GM18867 (cell line): ENCODE measurements around the gene CHSY1.

ENCODE experiments used
- ATAC-seq: cut with Tn5 transposase; IDR thresholded peaks from one replicate; pipeline ENCODE4 v1.9.1; 2021; ENCODE audit warnings: mild to moderate bottlenecking, moderate library complexity; ENCODE audit not compliant: unreplicated experiment

CHSY1 gene

GRCh38 chr15:101190092-101190595, 61.7 kb downstream of the CHSY1 start:
- no peak for ATAC-seq

GRCh38 chr15:101189409-101190091, 62.3 kb downstream of the CHSY1 start:
- no peak for ATAC-seq

- peak; percentile 68 for ATAC-seq
Observed at GRCh38 chr15:101188637-101189408, 63.0 kb downstream of the CHSY1 start.

GRCh38 chr15:101187820-101188636, 63.8 kb downstream of the CHSY1 start:
- ATAC-seq: peak; percentile 83

GRCh38 chr15:101185770-101186169, 66.1 kb downstream of the CHSY1 start:
- no peak for ATAC-seq

GRCh38 chr15:101185336-101185735, 66.5 kb downstream of the CHSY1 start:
- no peak for ATAC-seq

- no peak for ATAC-seq
Observed at GRCh38 chr15:101184830-101185229, 67.0 kb downstream of the CHSY1 start.

GRCh38 chr15:101183931-101184305, 67.9 kb downstream of the CHSY1 start:
- ATAC-seq: no peak

- no peak for ATAC-seq
Observed at GRCh38 chr15:101183226-101183930, 68.5 kb downstream of the CHSY1 start.

GRCh38 chr15:101182215-101182614, 69.6 kb downstream of the CHSY1 start:
- ATAC-seq: no peak

- no peak for ATAC-seq
Observed at GRCh38 chr15:101181349-101181748, 70.5 kb downstream of the CHSY1 start.

GRCh38 chr15:101180620-101181307, 71.1 kb downstream of the CHSY1 start:
- ATAC-seq: no peak

GRCh38 chr15:101179341-101180153, 72.3 kb downstream of the CHSY1 start:
- ATAC-seq: no peak

GRCh38 chr15:101178931-101179330, 72.9 kb downstream of the CHSY1 start:
- no peak for ATAC-seq

GRCh38 chr15:101178479-101178878, 73.4 kb downstream of the CHSY1 start:
- no peak for ATAC-seq

- ATAC-seq: no peak
Observed at GRCh38 chr15:101177866-101178265, 74.0 kb downstream of the CHSY1 start.

GRCh38 chr15:101176625-101177024, 75.2 kb downstream of the CHSY1 start:
- ATAC-seq: no peak

- no peak for ATAC-seq
Observed at GRCh38 chr15:101175401-101175800, 76.4 kb downstream of the CHSY1 start.

GRCh38 chr15:101174152-101174920, 77.5 kb downstream of the CHSY1 start:
- no peak for ATAC-seq
